SH-SY5Y (cell line): ENCODE measurements around the gene C7orf25.

ENCODE experiments used
- GATA2 ChIP-seq: IDR thresholded peaks from 2 replicates; pipeline ENCODE4 v1.6.1; 2011; ENCODE audit warnings: mild to moderate bottlenecking, low read depth, low read length
- GATA3 ChIP-seq: IDR thresholded peaks from 2 replicates; pipeline ENCODE4 v1.6.1; 2011; ENCODE audit warnings: low read depth, mild to moderate bottlenecking, low read length, moderate library complexity

Gene C7orf25

DNA sequence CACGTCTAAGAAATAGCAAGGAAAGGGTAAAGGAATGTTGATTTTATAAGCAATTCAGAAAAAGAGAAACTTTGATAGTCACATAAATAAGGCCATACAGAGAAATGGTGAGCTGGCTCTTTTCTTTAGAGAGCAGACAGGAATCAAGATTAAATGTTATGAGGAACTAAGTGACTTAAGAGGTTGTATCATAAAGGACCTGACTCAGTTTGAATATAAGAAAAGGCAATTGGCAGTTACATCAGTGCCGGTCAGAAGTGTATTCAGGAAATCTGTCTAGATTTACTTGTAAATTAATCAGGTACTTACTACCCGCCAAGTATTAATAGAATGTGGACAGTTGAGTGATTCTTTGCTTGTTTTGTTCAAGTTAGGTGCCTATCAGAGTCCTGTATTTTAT, 22.4 kb upstream of the C7orf25 start:
- no peak for TF ChIP-seq GATA2
- no peak for TF ChIP-seq GATA3

DNA sequence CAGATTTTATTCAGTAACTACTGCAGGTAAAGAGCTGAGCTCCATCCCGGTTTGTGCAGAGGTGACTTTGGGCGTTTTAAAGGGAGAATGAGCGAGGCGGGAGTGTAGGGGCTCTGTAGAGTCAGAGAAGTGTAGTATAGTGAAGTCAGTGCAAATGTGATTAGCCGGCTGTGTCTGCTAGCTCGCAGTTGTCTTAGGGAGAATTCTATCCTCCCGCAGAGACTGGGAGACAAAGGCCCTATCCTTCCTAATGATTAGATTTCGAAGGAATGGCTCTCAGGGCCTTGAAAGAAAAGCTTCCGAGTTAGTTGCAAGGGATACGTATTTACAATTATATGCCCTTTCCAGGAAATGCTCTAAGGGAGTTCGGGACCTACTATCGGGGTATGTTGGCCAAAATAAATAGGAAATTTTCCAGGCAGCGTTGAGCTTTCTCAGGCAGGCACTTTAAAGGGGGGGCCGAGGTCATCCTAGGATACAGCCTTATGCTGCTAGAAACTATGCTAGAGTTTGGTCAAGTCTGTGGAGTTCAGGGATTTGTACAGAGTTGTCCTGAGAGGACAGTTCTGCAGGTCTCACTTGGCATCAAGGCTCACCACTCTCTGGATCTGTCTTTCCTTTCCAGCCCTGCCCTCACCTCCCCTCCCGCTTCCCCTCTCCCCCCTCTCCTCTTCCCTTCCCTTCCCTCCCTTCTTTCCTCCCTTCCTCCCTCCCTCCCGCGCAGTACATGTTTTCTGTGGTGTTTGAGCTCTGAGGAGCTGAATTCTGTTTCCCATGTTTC, 21.1 kb upstream of the C7orf25 start:
- TF ChIP-seq GATA2 (no peak), GATA3 (no peak)

DNA sequence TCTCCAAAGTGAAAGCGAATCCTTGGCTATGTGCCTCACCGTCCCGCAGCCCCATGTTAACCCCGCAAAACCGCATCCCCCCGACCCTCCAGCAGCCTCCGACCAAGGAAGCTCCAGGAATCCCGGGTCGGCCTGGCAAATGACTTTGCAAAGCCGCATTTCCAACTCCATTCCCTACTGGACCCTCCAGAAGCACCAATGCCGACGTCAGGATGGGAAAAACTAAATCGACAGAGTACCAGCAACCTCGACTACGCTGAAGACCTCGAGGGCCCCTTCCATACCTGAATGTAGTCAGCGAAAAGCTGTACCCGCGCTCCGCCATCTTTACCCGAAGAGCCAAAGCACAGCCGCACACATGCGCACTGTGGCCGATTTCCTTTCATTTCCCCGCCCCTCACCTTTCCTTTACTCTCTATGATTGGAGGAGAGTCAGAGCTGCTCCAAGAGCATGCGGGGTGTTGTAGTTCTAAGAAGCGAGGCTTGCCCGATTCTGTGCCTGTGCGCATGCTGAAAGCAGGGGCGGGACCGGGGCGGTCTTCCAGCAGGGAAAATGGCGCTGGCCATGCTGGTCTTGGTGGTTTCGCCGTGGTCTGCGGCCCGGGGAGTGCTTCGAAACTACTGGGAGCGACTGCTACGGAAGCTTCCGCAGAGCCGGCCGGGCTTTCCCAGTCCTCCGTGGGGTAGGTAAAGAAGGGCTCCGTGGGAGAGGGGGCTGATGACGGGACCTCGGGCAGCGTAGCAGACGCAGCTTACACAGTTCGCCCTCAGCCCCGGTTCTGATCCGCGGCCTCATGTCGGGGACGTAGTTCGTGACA, 20.2 kb upstream of the C7orf25 start, which contains the start of the genes MRPL32 and PSMA2:
TSS of gene MRPL32 (plus strand) at position 543 of the 818 bp plus-strand sequence. CDS start at position 554, 11 bp downstream.
TSS of gene PSMA2 (minus strand) at position 341 of the 818 bp plus-strand sequence. CDS start at position 325, 16 bp downstream.
- TF ChIP-seq GATA2 (no peak), GATA3 (no peak)

DNA sequence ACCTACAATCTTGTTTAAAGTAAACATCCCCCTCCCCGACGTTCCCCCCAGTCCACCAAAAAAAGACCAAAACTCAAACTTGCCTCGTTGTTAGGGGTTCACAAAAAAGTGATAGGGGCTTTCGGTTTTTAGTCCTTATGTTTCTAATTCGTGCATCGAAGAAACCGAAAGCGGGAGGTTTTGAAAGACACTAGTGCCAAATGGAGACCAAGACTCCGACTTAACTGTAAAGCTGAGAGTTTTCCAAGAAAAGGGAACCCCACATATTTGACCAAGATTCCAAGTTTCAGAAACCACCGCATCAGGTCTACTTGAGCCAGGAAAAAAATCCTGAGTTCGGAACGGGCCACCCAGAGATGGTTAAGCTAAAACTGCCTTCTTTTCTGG, 19.6 kb upstream of the C7orf25 start:
- TF ChIP-seq GATA2 = no peak
- TF ChIP-seq GATA3 = no peak

DNA sequence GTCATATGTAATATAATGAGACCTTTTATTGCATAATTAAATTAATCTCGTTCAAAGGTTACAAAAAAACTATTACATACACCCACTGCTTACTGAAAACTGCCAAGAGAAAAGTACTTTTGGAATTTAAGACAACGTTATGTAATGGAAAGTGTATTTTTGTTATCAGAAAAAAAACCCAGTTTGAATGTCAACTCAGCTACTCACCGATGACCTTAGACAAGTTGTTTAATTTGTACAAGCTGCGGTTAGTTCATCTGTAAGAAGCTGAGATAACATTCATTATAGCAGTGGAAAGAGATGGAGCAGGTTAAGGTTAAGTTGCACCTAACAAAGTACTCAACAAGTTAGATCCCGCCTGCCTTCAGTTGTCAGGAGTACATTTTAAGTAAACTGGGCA, 19.0 kb upstream of the C7orf25 start:
- no peak for TF ChIP-seq GATA3
- no peak for TF ChIP-seq GATA2

DNA sequence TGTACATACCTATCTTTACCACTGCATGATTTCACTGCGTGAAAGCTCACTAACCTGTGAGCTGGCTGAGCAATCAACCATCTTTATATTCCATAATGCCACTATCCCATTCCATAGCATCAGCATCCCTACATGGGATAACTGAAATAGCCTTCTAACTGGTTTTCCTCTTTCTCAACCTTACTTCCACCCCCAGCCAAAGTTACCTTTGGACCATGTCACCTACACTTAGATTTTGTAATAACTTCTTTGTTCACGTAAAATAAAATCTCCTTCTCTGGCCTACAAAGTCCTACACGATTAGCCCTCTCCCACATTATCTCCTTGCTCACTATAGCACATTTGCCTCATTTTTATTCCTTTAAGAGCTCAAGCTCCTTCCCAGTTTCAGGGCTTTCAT, 17.6 kb upstream of the C7orf25 start:
- TF ChIP-seq GATA3 = no peak
- TF ChIP-seq GATA2 = no peak

DNA sequence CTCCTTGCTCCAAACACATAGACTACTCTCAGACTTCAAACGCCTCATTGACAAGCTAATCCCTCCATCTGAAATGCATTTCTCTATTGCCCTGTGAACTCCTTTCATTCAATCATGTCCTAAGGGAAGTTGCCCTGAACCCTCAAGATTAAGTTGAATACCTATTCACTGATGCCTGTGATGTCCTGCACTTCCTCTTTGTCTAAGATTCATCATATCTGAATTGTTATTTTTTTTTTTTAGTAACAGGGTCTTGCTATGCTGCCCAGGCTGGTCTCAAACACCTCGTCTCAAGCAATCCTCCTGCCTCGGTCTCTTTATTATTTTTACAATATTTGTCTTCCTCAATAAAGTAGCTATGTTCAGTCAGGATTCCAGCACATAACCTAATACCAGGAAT, 16.9 kb upstream of the C7orf25 start:
- TF ChIP-seq GATA2 = no peak
- no peak for TF ChIP-seq GATA3

DNA sequence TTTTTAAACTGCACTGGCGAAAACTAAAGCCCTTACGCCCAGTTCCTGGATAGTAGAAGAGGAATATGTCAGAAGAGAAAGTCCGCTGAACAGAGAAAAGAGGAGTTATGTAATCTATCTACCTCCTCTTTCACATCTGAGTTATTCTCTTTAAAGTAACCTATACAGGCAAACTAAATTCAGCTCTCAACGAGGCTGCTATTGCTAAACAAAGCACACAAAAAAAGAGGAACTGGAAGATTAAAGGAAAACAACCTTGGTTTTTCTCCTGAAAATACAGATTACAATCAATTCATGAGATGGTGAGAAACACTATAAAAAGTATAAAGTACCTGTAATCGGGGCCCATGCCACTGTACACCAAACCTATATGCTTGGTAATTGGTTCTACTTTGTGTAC, 14.3 kb upstream of the C7orf25 start:
- TF ChIP-seq GATA3 = no peak
- TF ChIP-seq GATA2 = no peak

DNA sequence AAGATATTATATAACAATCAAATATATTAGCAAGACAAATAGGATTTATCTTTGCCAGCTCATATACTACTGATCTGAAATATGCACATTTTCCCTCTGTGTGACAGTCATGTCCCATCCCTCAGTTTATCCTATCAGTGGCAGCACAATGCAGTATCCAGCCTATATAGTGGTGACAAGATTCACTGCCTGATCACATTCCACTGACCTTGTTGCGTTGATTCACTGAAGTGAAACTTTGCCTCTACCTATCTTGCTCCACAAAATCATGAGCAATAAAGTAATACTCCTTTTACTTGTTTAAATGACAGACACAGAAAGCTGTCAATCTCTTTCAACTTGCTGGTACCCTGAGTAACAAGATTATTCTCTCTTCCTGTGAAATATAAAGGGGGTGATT, 13.8 kb upstream of the C7orf25 start:
- TF ChIP-seq GATA2 (no peak), GATA3 (no peak)

DNA sequence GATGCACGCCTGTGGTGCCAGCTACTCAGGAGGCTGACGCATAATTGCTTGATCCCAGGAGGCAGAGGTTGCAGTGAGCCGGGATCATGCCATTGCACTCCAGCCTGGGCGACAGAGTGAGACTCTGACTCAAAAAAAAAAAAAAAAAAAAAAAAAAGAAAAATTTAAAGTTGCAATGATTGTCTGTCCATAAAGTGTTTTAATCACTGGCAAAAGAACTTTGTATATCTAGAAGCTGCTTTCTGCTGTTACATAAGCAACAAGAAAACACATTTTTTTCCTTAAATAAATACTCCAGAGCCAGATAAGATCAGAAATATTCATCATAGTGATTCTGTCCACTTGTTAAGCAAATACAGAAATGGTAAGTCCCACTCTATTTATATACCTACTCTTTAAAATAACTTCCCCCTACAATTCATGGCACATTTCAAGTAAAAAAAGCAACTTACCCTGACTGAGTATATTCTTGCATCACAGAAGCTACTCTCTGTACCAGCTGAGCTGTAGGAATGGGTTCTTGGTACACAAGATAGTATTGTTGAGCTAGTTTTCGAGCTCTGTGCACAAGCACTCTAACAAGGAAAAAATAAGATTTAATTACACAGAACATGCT, 12.5 kb upstream of the C7orf25 start:
- TF ChIP-seq GATA2 (no peak), GATA3 (no peak)

DNA sequence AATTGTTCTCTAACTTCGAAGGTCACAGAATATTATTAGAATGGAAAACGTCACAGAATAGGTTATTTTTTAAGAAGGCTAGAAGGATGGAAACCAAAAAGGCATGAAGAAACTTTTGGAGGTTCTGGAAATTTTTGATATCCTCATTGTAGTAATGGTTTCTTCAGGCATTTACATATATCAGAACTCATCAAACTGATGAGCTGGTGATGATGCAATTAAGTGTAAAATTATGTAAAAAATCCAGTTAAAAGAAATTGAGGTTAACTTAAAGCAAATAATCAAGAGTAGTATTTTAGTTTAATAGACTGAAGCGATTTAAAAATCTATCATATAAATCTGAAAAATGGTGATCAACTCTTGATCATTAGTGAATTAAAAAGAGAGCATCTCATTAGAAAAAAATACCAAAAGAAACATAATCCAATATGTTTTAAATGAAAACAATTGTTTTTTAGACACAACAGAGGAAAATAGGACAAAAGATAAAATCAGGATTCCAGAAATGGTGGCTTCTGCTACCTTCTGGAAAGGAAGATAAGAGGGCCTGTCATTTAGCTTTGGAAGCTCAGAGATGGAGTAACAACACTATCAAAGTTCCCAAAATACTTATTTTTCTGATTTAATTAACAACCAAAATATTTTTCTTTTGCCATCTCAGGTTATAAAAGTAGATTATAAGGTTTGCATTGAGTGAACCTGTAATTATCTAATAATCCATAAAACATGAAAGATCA, 10.3 kb upstream of the C7orf25 start:
- no peak for TF ChIP-seq GATA3
- TF ChIP-seq GATA2 = no peak

DNA sequence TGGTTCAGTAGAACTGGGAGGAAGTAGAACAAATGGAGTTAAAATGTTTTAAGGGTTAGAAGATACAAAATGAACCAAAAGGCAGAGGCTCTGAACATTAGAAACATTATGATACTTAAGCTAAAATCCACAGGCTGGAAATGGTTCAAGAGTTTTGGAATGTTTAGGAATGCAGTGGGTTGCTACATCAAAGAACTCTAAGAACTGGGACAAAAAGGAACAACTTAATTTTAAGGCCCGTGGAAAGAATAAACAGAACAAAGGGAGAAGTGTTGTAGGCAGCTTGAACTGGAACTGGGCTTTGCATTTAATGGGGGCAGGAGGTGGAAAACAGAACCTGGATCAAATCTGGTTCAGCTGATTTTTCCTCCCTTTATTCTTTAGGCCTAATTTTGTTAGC, 3.5 kb upstream of the C7orf25 start:
- TF ChIP-seq GATA2 (no peak), GATA3 (no peak)

DNA sequence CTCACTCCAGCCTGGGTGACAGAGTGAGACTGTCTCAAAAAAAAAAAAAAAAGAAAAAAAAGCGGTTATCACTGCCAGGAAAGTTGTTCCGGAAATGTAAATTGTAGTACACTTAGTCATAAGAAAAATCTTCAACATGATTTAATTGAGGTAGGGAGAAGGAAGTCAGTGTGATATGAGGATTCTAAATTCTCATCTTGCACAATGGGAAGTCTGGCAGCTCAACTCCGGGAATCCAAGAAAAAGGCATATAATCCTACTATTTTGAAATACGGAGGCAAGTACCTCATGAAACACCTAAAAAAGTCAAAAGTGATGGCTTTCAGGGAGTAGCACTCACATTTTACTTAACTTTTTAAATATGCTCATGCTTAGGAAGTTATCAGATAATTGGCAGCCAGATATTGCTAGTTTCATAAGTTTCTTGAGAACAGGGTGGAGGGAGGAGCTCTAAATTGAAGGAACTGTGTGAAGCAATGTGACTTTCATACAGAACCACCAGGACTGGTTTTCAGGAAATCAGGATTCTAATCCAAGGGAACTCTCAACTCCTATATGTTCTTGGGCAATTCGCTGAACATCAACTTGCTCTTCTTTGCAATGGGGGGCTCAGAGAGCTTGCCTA, 2.7 kb upstream of the C7orf25 start:
- TF ChIP-seq GATA2 = no peak
